Measurements from ENCODE around the gene COTL1. TPM values are rescaled to one million over a fixed set of nuclear protein-coding genes. Genes with fewer than 3 reads are reported as not detected.
"Not testable (repeated sequence)": the region's sequence is repeated elsewhere in the genome, so short reads cannot be mapped to it uniquely, and the experiment has no call there.

The COTL1 gene
- total RNA-seq, 2 experiments from 2014 or later: 125 to 232 TPM

DNA sequence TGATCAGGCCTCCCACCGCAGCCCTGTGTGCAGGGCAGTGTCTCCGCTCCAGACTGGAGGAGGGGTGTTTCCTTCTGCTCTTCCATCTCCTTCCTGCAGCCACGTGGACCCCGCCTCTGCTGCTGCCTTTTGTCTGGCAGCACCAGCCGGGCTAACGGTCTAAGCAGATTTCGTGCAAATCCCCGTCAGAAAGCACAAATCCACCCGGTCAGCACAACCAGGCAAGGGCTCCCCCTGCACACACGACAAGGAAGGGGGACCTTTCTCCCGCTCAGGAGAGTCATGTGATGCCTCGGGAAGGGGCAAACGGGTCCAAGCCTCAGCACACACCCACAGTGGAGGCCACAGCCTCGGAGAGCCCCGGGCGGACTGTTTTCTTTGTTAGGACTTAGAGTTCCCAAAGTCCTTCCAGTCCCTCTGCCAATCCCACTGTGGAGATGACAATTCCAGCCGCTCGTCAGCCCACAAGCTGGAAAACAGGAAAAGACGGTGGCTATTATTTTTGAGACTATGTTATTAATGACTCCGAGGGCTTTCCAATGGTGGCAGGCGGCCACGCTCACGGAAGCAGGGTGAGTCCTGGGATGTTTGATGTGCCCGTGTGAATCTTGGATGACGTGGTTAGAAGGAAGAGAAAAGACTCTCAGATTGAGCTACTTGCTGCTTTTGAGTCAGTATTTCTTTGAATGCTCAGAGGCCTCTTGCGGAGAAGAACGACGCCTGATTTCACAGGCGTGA lies 90.9 kb downstream of the COTL1 start:
- Histone ChIP-seq H3K4me3 (ENCODE audit: low read depth, low read length, poor library complexity, severe bottlenecking) (no peak overlapping the region), H4K20me1 (ENCODE audit: insufficient read depth, low read length) (no peaks in the 10 kb centered on the region), H3K36me3 (ENCODE audit: insufficient read depth, low read length) (no peaks in the 10 kb centered on the region), H3K9me2 (ENCODE audit: insufficient read depth, low read length) (no peaks in the 10 kb centered on the region), H3K4me1 (ENCODE audit: insufficient read depth, low read length, poor library complexity, severe bottlenecking) (no peaks in the 10 kb centered on the region), H3K9me3 (ENCODE audit: low read length) (no peaks in the 10 kb centered on the region), H3K27ac (ENCODE audit: low read depth, low read length, poor library complexity, severe bottlenecking) (no peak overlapping the region), H2AFZ (ENCODE audit: low read length) (no peak overlapping the region), H3K4me2 (ENCODE audit: low read length) (no peak overlapping the region), H3K79me2 (ENCODE audit: insufficient read depth, low read depth, low read length) (no peaks in the 10 kb centered on the region)
- ChIA-PET POLR2A (no interaction called here), CTCF (ENCODE audit: unreplicated experiment) (no interaction called here)
- DNase-seq (ENCODE audit: low spot score): no peak
- no TSS peak for BruUV-seq (replicated peaks)
- TF ChIP-seq, protein P1, sequence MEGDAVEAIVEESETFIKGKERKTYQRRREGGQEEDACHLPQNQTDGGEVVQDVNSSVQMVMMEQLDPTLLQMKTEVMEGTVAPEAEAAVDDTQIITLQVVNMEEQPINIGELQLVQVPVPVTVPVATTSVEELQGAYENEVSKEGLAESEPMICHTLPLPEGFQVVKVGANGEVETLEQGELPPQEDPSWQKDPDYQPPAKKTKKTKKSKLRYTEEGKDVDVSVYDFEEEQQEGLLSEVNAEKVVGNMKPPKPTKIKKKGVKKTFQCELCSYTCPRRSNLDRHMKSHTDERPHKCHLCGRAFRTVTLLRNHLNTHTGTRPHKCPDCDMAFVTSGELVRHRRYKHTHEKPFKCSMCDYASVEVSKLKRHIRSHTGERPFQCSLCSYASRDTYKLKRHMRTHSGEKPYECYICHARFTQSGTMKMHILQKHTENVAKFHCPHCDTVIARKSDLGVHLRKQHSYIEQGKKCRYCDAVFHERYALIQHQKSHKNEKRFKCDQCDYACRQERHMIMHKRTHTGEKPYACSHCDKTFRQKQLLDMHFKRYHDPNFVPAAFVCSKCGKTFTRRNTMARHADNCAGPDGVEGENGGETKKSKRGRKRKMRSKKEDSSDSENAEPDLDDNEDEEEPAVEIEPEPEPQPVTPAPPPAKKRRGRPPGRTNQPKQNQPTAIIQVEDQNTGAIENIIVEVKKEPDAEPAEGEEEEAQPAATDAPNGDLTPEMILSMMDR (conservative IDR thresholded peaks at IDR 0.05; ENCODE audit: low read length): no peak
- no peak for TF ChIP-seq EZH2phosphoT487 (IDR thresholded peaks at IDR 0.05; ENCODE audit: borderline replicate concordance, low read depth, low read length)
- intact Hi-C loops (cut with micrococcal nuclease; ENCODE audit: unreplicated experiment): no loop called here

DNA sequence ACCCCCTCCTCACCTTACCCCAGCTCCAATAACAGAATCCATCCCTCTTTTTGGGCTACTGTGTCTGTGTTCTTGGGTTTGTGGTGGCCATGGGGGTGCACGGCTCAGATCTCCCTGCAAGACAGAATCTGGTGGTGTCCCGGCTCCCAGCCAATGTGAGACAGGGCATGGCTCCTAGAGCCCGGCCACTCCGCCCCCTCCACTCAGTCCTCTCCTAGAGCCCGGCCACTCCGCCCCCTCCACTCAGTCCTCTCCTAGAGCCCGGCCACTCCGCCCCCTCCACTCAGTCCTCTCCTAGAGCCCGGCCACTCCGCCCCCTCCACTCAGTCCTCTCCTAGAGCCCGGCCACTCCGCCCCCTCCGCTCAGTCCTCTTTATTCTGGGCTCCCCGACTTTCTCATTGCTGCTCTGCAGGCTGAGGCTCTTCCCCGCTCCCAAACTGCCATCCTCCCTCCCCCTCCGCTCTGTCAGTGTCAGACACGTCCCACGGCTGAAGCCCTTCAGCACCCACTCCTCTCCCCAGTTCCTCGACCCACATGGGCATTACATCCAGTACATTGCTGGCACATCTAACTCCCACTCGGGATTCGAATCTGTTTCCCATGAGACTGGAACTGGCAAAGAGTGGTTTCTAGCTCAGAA lies 92.8 kb downstream of the COTL1 start:
- H3K9me3 ChIP-seq (ENCODE audit: low read length); H3K9me2 ChIP-seq (ENCODE audit: insufficient read depth, low read length); BruUV-seq (replicated peaks); intact Hi-C loops (cut with micrococcal nuclease; ENCODE audit: unreplicated experiment); H2AFZ ChIP-seq (ENCODE audit: low read length); H4K20me1 ChIP-seq (ENCODE audit: insufficient read depth, low read length); H3K36me3 ChIP-seq (ENCODE audit: insufficient read depth, low read length); H3K4me2 ChIP-seq (ENCODE audit: low read length); DNase-seq (ENCODE audit: low spot score); H3K4me1 ChIP-seq (ENCODE audit: insufficient read depth, low read length, poor library complexity, severe bottlenecking); H3K4me3 ChIP-seq (ENCODE audit: low read depth, low read length, poor library complexity, severe bottlenecking); H3K27ac ChIP-seq (ENCODE audit: low read depth, low read length, poor library complexity, severe bottlenecking); CTCF ChIA-PET (ENCODE audit: unreplicated experiment); H3K79me2 ChIP-seq (ENCODE audit: insufficient read depth, low read depth, low read length): not testable (repeated sequence)
- POLR2A ChIA-PET: interaction anchor here (0.9 kb wide), 1 partner anchor 27 kb away, joined by 3 read pairs; no protein-coding TSS in a partner anchor

DNA sequence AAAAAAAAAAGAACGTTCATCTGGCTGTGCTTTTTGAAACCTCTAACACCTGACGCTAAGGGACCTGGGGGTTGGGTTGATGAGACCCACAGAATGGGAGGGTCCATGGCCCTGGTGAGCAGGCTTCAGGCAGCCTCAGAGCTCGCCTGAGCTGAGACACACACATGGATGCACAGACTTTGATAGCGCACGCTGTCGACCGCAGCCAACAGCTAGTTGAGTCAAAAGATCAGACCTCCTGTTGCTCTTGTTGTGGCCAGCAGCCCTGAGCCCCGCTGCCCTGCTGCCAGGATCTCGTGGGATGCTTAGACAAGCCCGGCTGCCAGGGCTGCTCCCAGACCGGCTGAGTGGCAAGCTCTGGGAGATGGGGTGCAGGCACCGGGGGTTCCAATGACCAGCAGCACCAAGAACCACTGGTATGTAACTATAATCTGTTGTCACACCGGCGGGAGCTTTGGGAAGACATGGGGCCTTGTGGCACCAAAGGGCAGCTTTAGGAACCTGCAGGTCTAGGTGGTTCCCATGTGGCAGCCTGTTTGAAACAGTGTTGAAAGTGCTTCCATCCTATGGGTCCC lies 93.4 kb downstream of the COTL1 start:
- Histone ChIP-seq H3K36me3 (ENCODE audit: insufficient read depth, low read length) (no peaks in the 10 kb centered on the region), H3K9me2 (ENCODE audit: insufficient read depth, low read length) (no peaks in the 10 kb centered on the region), H3K4me2 (ENCODE audit: low read length) (no peak overlapping the region), H2AFZ (ENCODE audit: low read length) (no peak overlapping the region), H4K20me1 (ENCODE audit: insufficient read depth, low read length) (no peaks in the 10 kb centered on the region), H3K4me3 (ENCODE audit: low read depth, low read length, poor library complexity, severe bottlenecking) (no peak overlapping the region), H3K9me3 (ENCODE audit: low read length) (no peaks in the 10 kb centered on the region), H3K4me1 (ENCODE audit: insufficient read depth, low read length, poor library complexity, severe bottlenecking) (no peaks in the 10 kb centered on the region), H3K79me2 (ENCODE audit: insufficient read depth, low read depth, low read length) (no peaks in the 10 kb centered on the region), H3K27ac (ENCODE audit: low read depth, low read length, poor library complexity, severe bottlenecking) (no peak overlapping the region)
- intact Hi-C loops (cut with micrococcal nuclease; ENCODE audit: unreplicated experiment): no loop called here
- no peak for TF ChIP-seq EZH2phosphoT487 (IDR thresholded peaks at IDR 0.05; ENCODE audit: borderline replicate concordance, low read depth, low read length)
- TF ChIP-seq, protein P1 (conservative IDR thresholded peaks at IDR 0.05; ENCODE audit: low read length): no peak
- ChIA-PET CTCF (ENCODE audit: unreplicated experiment) (no interaction called here), POLR2A (interaction anchor here (0.9 kb wide), 1 partner anchor 27 kb away, joined by 3 read pairs; no protein-coding TSS in a partner anchor)
- no peak for DNase-seq (ENCODE audit: low spot score)
- BruUV-seq (replicated peaks): no TSS peak

All from OCI-LY7 (cell line).